HG02981 (cell line): Measurements from ENCODE around the gene AGPAT1.
A peak's percentile ranks its signal among the peaks of the same experiment; 100 is the strongest.
"Not testable (repeated sequence)": the region's sequence is repeated elsewhere in the genome, so short reads cannot be mapped to it uniquely, and the experiment has no call there.

Experiments used
- ATAC-seq: cut with Tn5 transposase; IDR thresholded peaks from one replicate; pipeline ENCODE4 v1.9.1; 2021; ENCODE audit warnings: mild to moderate bottlenecking, moderate library complexity; ENCODE audit not compliant: unreplicated experiment

AGPAT1 gene

DNA sequence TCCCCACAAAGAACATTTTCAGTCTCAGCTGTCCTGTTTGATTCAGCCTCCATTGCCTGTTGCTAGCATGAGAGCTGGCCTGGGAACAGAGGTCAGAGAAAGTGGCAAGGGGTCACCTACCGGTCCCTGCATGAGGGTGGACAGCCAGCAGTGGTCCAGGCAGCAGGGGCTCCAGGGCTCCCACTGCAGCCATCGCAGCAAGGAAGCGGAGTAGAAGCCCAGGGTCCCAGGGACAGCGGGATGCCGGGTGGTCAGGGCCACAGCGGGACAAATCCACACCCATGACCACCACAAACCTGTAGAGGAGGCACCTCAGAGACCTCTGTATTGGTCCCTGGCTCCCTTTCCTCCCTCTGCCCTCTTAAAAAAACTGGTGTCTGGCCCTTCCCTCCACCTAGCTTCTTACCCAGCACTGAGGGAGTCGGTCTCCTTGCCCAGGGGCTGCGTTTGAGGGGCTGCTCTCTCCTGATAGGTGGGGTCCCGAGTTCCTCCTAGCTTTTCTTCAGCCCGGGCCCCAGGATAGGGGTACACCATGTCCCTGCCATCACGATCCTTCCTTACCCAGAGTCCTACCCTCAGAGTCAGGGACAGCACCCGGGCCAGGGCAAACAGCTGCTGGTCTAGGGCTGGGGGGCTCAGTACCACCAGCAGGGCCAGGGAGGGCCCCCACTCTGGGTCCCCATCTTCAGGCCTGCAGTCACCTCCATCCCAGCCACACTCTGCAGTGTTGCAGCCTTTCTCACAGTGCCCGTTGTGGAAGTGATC lies 25.0 kb upstream of the AGPAT1 start:
- ATAC-seq, result no peak

DNA sequence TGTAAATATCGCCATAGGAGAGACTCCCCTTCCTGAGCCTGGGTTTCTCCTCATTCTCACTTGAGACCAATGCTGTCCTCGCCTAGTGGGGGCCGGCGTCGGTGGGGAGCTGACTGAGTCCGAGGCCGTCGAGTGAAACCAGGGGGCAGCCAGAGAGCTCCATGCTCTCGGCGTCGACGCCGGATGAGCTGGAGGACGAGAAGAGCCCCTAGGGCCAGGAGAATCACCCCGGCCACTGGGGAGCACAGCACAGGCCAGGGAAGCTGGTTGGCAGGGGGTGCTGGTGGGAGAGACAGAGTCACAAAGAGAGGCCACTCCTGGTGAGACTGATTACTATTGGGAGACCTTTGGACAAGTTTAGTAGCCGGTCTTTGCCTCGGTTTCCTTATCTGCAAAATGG lies 23.0 kb upstream of the AGPAT1 start:
- ATAC-seq, result no peak

- ATAC-seq, result no peak
Observed at GRCh38 chr6:32198345-32198696, 22.4 kb upstream of the AGPAT1 start.

DNA sequence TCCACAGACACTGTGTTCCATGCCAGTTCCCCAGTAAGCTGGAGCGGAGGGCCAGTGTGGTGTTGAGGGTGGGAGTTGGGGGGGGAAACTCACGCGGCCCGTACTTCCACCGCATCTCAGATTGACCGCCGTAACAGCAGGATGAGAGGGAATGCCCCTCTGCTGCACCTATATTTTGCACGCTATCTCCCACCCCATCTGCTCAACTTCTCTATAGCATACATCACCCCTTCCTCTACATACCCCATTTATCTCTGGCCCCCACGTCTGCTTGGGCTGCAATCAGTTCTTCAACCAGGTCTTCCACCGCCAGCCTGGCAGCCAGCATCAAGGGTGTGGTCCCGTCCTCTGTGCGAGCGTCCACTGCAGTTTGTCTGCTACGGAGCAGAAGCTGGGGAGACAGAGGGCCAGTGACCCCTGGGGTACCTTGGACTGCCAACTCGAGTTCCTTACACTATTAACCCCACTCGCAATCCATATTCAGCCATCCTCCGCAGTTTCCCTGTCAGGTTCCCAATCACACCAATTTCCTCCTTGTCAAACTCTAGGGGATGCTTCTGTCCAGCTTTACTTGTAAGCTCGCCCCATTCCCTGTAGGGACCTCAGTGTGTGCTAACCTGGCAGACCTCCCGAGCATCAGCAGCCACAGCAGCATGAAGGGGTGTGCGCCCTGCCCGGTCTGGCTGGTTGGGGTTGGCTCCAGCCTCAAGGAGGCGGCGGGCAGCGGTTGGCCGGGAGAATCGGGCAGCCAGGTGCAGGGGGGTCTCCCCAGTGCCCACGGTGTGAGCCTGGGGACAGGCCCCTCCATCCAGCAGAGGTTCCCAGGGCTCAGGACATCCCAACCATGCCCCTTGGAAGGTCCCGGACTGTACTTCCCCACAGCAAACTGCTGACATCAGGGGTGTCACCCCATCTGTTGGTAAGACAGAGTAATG lies 21.1 kb upstream of the AGPAT1 start:
- no peak for ATAC-seq

GRCh38 chr6:32195902-32196681 lies 20.2 kb upstream of the AGPAT1 start:
- ATAC-seq, result peak; percentile 71

- peak; percentile 77 for ATAC-seq
Observed at GRCh38 chr6:32195652-32195901, 19.7 kb upstream of the AGPAT1 start.

DNA sequence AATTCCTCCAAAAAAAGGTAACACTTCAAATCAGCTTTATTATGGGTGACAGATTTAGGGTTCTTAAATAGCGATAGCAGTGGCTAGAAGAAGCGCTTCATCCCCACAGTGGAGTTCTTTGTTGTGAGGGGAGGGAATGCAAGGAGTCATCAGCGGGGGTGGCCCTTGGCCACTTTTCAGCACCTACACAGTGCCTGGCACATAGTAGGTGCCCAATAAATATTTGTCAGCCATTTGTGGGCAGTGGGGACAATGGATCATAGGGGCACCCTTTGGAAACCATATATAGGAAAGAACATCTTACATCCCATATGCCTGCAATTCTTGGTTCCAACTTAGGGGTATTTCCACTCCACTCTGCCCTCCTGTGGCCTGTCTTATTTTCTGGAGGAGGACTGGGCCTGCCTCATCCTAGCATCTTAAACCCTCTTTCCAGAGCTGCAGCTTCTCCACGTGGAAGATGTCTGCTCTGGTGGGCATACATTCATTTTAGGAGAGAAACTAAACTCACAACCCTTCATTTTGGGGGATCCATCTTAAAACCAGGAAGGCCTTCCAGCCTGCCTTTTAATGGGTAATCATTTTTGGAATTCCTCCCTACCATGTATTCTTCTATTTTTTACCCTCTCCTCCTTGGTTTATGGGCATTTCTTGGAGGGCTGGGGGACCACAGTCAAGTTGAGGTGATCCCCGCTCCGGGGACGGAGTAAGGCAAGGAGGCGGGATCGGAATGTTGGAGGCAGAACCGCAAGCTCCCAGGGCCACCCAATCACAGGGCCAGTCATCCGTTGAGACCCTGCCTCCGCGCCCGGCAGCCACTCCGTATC lies 19.2 kb upstream of the AGPAT1 start:
- ATAC-seq, result no peak

DNA sequence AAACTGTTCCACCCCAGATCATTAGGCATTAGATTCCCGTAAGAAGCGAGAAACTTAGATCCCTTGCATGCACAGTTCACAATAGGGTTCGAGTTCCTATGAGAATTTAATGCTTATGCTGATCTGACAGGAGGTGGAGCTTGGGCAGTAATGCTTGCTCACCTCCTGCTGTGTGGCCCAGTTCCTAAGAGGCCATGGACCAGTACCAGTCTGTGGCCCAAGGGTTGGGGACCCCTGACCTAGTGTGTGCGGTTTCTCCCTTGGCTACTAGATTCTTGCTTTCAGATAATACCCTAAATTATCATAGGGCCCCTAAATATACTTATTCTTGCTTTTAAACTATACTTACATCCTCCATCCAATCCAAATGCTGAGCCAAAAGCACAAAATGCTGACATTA lies 18.5 kb upstream of the AGPAT1 start:
- no peak for ATAC-seq

GRCh38 chr6:32193096-32193495 lies 17.2 kb upstream of the AGPAT1 start:
- ATAC-seq, result not testable (repeated sequence)

DNA sequence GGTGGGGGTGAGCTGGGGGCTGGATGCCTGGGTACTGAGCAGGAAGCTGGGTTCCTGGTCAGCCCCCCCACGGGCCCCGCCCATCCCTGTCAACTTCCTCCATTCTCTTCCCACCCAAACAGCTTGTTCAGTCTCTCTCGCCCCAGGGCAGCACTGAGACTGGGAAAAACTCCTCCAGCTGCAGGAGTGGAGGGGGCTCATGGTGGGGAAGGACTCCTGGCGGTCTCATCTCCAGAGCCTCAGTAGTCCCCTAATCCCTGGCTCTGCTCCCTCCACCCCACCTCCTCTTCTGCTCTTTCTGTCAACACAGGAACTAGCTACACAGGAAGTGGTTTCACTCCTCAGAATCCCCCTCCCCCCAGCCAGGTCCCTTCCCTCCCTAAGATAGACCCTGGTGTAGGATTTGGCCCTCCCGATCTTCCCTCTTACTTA lies 16.7 kb upstream of the AGPAT1 start, which contains the start of gene GPSM3:
TSS of gene GPSM3 (minus strand) at position 36 of the 432 bp plus-strand sequence. CDS start 130 bp downstream, outside the sequence.
- no peak for ATAC-seq

- no peak for ATAC-seq
Observed at GRCh38 chr6:32191696-32192607, 16.1 kb upstream of the AGPAT1 start.

GRCh38 chr6:32190911-32191677 lies 15.2 kb upstream of the AGPAT1 start:
- ATAC-seq, result no peak

- peak; percentile 51 for ATAC-seq
Observed at GRCh38 chr6:32190054-32190851, 14.4 kb upstream of the AGPAT1 start, which contains the start of gene PBX2. Gene PBX2 (minus strand): TSS chr6:32190202. CDS start chr6:32189915, 287 bp downstream.

GRCh38 chr6:32189742-32190053 lies 13.8 kb upstream of the AGPAT1 start:
- ATAC-seq, result no peak

GRCh38 chr6:32189069-32189741 lies 13.3 kb upstream of the AGPAT1 start:
- no peak for ATAC-seq

- no peak for ATAC-seq
Observed at GRCh38 chr6:32188381-32189068, 12.6 kb upstream of the AGPAT1 start.
